ENCODE measurements around the gene MRPL41.

DNA sequence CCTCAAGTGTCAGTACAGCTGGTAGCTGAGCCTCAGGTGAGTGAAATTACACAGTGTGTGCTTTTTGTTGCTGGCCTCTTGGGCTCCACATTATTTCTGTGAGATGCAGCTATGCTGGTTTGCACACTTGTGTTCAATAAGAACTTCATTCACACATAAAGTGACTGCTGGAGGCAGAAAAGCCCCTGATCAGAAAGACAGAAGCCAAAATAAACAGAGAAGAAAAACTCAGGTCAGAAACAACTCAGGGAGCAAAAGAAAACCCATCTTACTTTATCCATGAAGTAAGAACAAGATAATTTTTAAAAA is 16.6 kb upstream of the MRPL41 start:
- TF ChIP-seq, protein P1, sequence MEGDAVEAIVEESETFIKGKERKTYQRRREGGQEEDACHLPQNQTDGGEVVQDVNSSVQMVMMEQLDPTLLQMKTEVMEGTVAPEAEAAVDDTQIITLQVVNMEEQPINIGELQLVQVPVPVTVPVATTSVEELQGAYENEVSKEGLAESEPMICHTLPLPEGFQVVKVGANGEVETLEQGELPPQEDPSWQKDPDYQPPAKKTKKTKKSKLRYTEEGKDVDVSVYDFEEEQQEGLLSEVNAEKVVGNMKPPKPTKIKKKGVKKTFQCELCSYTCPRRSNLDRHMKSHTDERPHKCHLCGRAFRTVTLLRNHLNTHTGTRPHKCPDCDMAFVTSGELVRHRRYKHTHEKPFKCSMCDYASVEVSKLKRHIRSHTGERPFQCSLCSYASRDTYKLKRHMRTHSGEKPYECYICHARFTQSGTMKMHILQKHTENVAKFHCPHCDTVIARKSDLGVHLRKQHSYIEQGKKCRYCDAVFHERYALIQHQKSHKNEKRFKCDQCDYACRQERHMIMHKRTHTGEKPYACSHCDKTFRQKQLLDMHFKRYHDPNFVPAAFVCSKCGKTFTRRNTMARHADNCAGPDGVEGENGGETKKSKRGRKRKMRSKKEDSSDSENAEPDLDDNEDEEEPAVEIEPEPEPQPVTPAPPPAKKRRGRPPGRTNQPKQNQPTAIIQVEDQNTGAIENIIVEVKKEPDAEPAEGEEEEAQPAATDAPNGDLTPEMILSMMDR (conservative IDR thresholded peaks at IDR 0.05; ENCODE audit: low read depth, low read length) = no peak
- TF ChIP-seq EZH2 (IDR thresholded peaks at IDR 0.05; ENCODE audit: borderline replicate concordance, low read depth, low read length, poor library complexity, severe bottlenecking) = no peak

Measured in A673 (cell line).